Breast epithelium (tissue), 4 donors: Measurements from ENCODE around the gene GRHL3. TPM values are rescaled to one million over a fixed set of nuclear protein-coding genes. Genes with fewer than 3 reads are reported as not detected.

ENCODE experiments used
- DNase-seq, 2 donors: peaks; one replicate each; pipeline ENCODE4 v3.0.0-alpha.2; 2019; ENCODE audit warnings: low spot score in 2 of 2
- H3K27ac ChIP-seq, 2 donors: fragments of 200-600 bp; sonication (generic) in 1 of 2; one replicate each; pipeline ENCODE4 v1.5.1; 2016 to 2019; ENCODE audit warnings: mild to moderate bottlenecking in 1 of 2
- H3K27me3 ChIP-seq, 2 donors: fragments of 200-600 bp; sonication (generic) in 1 of 2; one replicate each; pipeline versions ENCODE4 v1.5.1 to v1.6.0; 2017 to 2019; ENCODE audit warnings: control low read depth in 1 of 2, mild to moderate bottlenecking in 1 of 2
- H3K36me3 ChIP-seq: fragments of 200-600 bp; one replicate; pipeline ENCODE4 v1.5.1; 2019
- H3K4me1 ChIP-seq, 2 donors: fragments of 200-600 bp; sonication (generic); one replicate each; pipeline ENCODE4 v1.5.1; 2016 to 2019; ENCODE audit warnings: control low read depth in 1 of 2
- H3K4me3 ChIP-seq, 3 donors: fragments of 200-600 bp; sonication (generic); 1 replicate in 2 of 3; 2 replicates in 1 of 3; pipeline ENCODE4 v1.5.1; 2016 to 2019; ENCODE audit warnings: mild to moderate bottlenecking in 3 of 3, moderate library complexity in 2 of 3
- H3K9me3 ChIP-seq, 2 donors: fragments of 200-600 bp; sonication (generic) in 1 of 2; one replicate each; pipeline ENCODE4 v1.5.1; 2016 to 2019; ENCODE audit warnings: control low read depth in 1 of 2
- POLR2A ChIP-seq: fragments of 450-650 bp; IDR thresholded peaks from one replicate; pipeline ENCODE4 v1.6.1; 2016; ENCODE audit warnings: antibody characterized with exemption, mild to moderate bottlenecking, moderate library complexity
- POLR2AphosphoS5 ChIP-seq, 3 donors: sonication (generic); formaldehyde crosslinking; IDR thresholded peaks; one replicate each; pipeline ENCODE4 v1.6.1; 2017; ENCODE audit warnings: antibody characterized with exemption in 3 of 3
- intact Hi-C: fragments of 100-400 bp; cut with DNase I; formaldehyde crosslinking; loops from one replicate; pipeline ENCODE4 v1.15.1; 2023; ENCODE audit warnings: low total_unique reads
- total RNA-seq, 3 donors: library from RNA; depleted of rRNA; stranded (reverse); fragments of >200 nt; gene quantifications; one replicate each; pipeline ENCODE4 v1.1.0, GENCODE V29; 2016
- TF ChIP-seq, protein P1 (sequence below), 3 donors: fragments of 450-650 bp; IDR thresholded peaks; one replicate each; pipeline ENCODE4 v1.5.1; 2016 to 2017; ENCODE audit warnings: antibody characterized with exemption in 3 of 3, mild to moderate bottlenecking in 3 of 3, moderate library complexity in 3 of 3

GRHL3 gene
- total RNA-seq, 3 donors from 2014 or later: 0.98 to 4.0 TPM; not detected in 1

DNA sequence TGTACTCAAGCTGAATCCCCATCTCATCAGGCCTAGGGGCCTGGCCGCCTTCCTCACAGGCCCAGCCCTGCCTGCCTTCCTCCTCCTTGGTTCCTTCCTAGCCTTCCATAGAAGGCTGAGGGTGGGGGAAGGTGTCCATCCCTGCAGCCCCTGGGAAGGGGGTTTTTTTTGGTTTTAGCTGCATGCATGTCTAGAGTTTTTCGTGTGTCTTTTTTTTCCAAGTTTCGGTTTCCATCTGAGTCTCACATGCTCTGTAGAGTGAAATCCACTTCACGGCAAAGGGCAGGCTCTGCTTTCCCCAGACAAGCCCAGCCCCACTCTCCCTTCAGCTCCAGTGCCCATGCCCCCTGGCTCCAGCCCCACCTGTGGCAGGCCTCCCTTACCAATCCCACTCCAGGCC lies 32.1 kb downstream of the GRHL3 start:
- Histone ChIP-seq H3K9me3 (no peaks in the 10 kb centered on the region), H3K36me3 (no peaks in the 10 kb centered on the region), H3K4me1 (no peaks in the 10 kb centered on the region), H3K4me3 (no peak overlapping the region), H3K27me3 (no peaks in the 10 kb centered on the region), H3K27ac (no peak overlapping the region)
- TF ChIP-seq POLR2AphosphoS5 (IDR thresholded peaks at IDR 0.05): no peak
- no peak for TF ChIP-seq POLR2A
- TF ChIP-seq, protein P1, sequence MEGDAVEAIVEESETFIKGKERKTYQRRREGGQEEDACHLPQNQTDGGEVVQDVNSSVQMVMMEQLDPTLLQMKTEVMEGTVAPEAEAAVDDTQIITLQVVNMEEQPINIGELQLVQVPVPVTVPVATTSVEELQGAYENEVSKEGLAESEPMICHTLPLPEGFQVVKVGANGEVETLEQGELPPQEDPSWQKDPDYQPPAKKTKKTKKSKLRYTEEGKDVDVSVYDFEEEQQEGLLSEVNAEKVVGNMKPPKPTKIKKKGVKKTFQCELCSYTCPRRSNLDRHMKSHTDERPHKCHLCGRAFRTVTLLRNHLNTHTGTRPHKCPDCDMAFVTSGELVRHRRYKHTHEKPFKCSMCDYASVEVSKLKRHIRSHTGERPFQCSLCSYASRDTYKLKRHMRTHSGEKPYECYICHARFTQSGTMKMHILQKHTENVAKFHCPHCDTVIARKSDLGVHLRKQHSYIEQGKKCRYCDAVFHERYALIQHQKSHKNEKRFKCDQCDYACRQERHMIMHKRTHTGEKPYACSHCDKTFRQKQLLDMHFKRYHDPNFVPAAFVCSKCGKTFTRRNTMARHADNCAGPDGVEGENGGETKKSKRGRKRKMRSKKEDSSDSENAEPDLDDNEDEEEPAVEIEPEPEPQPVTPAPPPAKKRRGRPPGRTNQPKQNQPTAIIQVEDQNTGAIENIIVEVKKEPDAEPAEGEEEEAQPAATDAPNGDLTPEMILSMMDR (IDR thresholded peaks at IDR 0.05): no peak
- intact Hi-C loops: no loop called here
- no peak for DNase-seq

DNA sequence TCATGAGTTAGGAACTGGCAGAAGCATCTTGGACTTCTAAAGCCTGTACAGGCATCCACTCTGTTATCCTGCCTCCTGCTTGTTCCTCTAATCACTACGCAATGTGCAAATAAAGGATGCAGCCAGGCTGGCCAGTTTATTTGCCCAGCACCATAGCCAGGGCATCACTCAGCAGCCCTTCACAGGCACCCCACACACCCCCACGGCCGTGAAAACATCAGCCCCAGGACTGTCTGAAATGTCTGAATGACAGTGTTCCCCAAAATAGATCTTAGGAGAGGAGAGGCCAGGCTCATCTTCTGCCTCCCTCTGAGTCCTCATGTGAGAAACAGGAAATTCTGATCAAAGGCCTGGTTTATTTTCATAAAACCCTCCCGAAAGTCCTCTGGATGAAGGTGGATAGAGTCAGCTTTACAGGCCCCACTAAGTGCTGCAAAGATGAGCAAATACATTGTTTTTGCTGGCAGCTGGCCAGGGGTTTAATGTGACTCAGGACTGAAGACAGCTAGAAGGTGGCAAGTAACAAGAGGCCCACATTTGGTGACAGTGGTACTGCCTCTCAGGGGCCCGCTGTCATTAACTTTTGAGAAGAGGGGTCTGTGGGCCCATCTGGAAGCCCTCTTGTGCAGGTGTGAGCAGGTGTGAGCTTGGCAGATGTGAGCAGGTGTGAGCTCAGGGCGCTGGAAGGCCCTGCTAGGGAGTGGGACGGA lies 32.9 kb downstream of the GRHL3 start:
- TF ChIP-seq POLR2A: no peak
- TF ChIP-seq POLR2AphosphoS5 (IDR thresholded peaks at IDR 0.05): no peak
- TF ChIP-seq, protein P1 (IDR thresholded peaks at IDR 0.05): no peak
- H3K4me1 ChIP-seq: no peaks in the 10 kb centered on the region
- no peaks in the 10 kb centered on the region for H3K36me3 ChIP-seq
- no peak for DNase-seq
- H3K27ac ChIP-seq: no peak overlapping the region
- H3K9me3 ChIP-seq: no peaks in the 10 kb centered on the region
- H3K27me3 ChIP-seq: no peaks in the 10 kb centered on the region
- no peak overlapping the region for H3K4me3 ChIP-seq
- intact Hi-C loops: no loop called here

DNA sequence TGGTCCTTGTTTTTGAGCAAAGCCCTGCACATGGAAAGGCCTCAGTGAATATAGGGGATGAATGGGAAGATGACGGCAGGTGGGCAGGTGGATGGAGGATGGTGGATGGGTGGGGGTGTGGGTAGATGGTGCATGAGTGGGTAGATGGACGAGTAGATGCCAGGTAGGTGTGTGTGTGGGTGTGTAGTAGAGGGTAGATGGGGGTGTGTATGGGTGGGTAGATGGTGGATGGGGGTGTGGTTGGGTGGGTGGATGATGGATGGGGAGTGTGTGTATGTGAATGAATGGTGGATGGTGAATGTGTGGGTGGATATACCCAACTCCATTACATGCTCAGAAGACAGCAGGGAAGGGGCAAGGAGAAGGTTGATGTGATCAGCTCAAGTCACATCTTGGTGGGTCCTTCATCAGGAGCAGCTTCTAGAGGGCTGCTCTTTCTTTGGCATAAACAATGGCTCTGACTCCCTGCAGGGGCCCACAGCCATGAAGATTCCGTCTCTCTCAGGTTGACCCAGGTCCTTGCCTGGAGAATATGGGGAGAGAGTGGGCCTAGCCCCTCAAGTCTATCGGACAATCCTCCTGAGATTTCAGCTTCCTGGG lies 34.2 kb downstream of the GRHL3 start:
- DNase-seq: no peak
- H3K4me1 ChIP-seq: no peaks in the 10 kb centered on the region
- H3K4me3 ChIP-seq: no peak overlapping the region
- H3K36me3 ChIP-seq: no peaks in the 10 kb centered on the region
- no peaks in the 10 kb centered on the region for H3K9me3 ChIP-seq
- TF ChIP-seq POLR2A: no peak
- TF ChIP-seq, protein P1 (IDR thresholded peaks at IDR 0.05): no peak
- TF ChIP-seq POLR2AphosphoS5 (IDR thresholded peaks at IDR 0.05): no peak
- intact Hi-C loops: no loop called here
- H3K27me3 ChIP-seq: no peaks in the 10 kb centered on the region
- H3K27ac ChIP-seq: no peak overlapping the region

DNA sequence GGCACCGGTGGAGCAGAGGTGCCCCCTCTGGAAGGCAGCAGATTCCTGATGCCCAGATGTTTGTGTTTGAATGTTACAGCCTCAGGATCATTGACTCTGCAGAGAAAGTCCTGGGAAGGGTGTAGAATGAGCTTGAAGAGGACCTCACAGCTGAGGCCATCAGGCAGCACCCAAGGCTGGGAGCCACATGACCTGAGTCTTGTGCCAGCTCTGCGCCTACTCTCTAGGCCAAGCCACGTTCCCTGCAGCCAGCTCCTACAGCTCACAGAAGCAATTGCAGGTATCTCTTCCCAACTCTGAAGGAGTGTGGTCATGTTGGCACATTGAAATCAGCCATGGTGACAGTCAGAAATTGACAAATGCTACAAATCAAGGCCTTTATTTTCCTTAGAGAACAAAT lies 36.3 kb downstream of the GRHL3 start:
- no peaks in the 10 kb centered on the region for H3K27me3 ChIP-seq
- TF ChIP-seq POLR2AphosphoS5 (IDR thresholded peaks at IDR 0.05) (no peak), POLR2A (no peak)
- TF ChIP-seq, protein P1 (IDR thresholded peaks at IDR 0.05): no peak
- H3K27ac ChIP-seq: no peak overlapping the region
- no peak overlapping the region for H3K4me3 ChIP-seq
- no peak for DNase-seq
- no peaks in the 10 kb centered on the region for H3K36me3 ChIP-seq
- intact Hi-C loops: no loop called here
- H3K9me3 ChIP-seq: no peaks in the 10 kb centered on the region
- no peaks in the 10 kb centered on the region for H3K4me1 ChIP-seq

DNA sequence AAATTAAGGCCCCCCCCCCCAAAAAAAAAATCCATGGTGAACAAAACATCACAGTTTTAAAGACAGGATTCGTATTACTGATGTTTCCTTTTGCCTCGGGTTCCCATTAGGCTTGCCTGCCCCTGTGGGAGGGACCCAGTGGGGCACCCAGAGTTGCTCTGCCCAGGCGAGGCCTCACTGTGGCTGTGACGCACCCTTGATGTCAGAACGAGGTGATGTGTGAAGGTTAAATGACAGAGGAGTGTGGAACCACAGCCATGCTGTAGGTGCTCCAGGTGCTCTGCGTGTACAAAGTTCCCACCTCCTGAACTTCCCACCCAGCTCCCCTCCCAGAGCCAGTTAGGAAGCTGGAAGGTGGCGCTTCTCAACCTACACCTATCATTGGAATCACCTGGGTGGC lies 37.9 kb downstream of the GRHL3 start:
- Histone ChIP-seq H3K4me1 (no peaks in the 10 kb centered on the region), H3K27me3 (no peaks in the 10 kb centered on the region), H3K36me3 (no peaks in the 10 kb centered on the region), H3K9me3 (no peaks in the 10 kb centered on the region), H3K4me3 (no peak overlapping the region), H3K27ac (no peak overlapping the region)
- DNase-seq: no peak
- TF ChIP-seq POLR2AphosphoS5 (IDR thresholded peaks at IDR 0.05) (no peak), POLR2A (no peak)
- TF ChIP-seq, protein P1 (IDR thresholded peaks at IDR 0.05): no peak
- intact Hi-C loops: no loop called here
